Keratinocyte (primary cell): ENCODE data around the gene SAMD10.

ENCODE experiments used
- CTCF ChIP-seq, 3 experiments: IDR thresholded peaks in 1 of 3; conservative IDR thresholded peaks in 1 of 3; optimal IDR thresholded peaks in 1 of 3; 2 replicates in 2 of 3; 3 replicates in 1 of 3; pipeline versions ENCODE3 to v1.5.1; 2011; ENCODE audit warnings: low read length in 3 of 3, mild to moderate bottlenecking in 3 of 3, moderate library complexity in 2 of 3, control low read depth in 1 of 3, inconsistent platforms in 1 of 3; ENCODE audit not compliant: insufficient read depth in 2 of 3; ENCODE audit errors: extremely low read depth in 1 of 3
- EZH2 ChIP-seq: IDR thresholded peaks from one replicate; pipeline ENCODE4 v1.6.1; 2012; ENCODE audit warnings: inconsistent platforms, mild to moderate bottlenecking, low read length, moderate library complexity

GRCh38 chr20:63955281-63955826 is 24.1 kb downstream of the SAMD10 start:
- TF ChIP-seq CTCF (optimal IDR thresholded peaks at IDR 0.05 in 1 of 3, IDR thresholded peaks at IDR 0.05 in 1 of 3, conservative IDR thresholded peaks at IDR 0.05 in 1 of 3; ENCODE audit: extremely low read depth in 1 of 3, insufficient read depth in 2 of 3, low read length in 3 of 3) (peak in 2 of 3 experiments; percentile 38 to 42), EZH2 (no peak)
